Upper lobe of right lung (tissue), 1 donor: ENCODE measurements around the gene TIGD2. TPM values are rescaled to one million over a fixed set of nuclear protein-coding genes. Genes with fewer than 3 reads are reported as not detected.

Experiments used
- ATAC-seq: fragments of 200-7000 bp; cut with Tn5 transposase; one replicate; pipeline ENCODE4 v1.9.1; 2020; ENCODE audit warnings: mild to moderate bottlenecking, moderate library complexity
- DNase-seq: peaks from one replicate; pipeline ENCODE4 v3.0.0-alpha.2; 2020
- H3K27ac ChIP-seq: fragments of 200-600 bp; one replicate; pipeline ENCODE4 v1.8.0; 2022
- H3K27me3 ChIP-seq: fragments of 200-600 bp; one replicate; pipeline ENCODE4 v1.8.0; 2022; ENCODE audit warnings: mild to moderate bottlenecking
- H3K36me3 ChIP-seq: fragments of 200-600 bp; one replicate; pipeline ENCODE4 v1.8.0; 2022
- H3K4me1 ChIP-seq: fragments of 200-600 bp; one replicate; pipeline ENCODE4 v1.8.0; 2022
- H3K4me3 ChIP-seq: fragments of 200-600 bp; one replicate; pipeline ENCODE4 v1.8.0; 2022; ENCODE audit warnings: mild to moderate bottlenecking
- H3K9me3 ChIP-seq: fragments of 200-600 bp; one replicate; pipeline ENCODE4 v1.8.0; 2022
- CTCF ChIP-seq: fragments of 200-600 bp; IDR thresholded peaks from one replicate; pipeline ENCODE4 v1.8.0; 2022; ENCODE audit warnings: antibody characterized with exemption
- intact Hi-C: fragments of 100-400 bp; cut with DNase I; formaldehyde crosslinking; loops from one replicate; pipeline ENCODE4 v1.11.0; 2022
- total RNA-seq: library from RNA; stranded (reverse); fragmentation: NEBNext Ultra II Directional; extraction: Animal tissue kit (Norgen Biotek cat#: 25700); gene quantifications from one replicate; pipeline ENCODE4 v1.2.1, GENCODE V29; 2021
- donor health status: DM: no; HTN: yes; CAD: no; lungs with severe emphysema.

TIGD2 gene
- total RNA-seq, 1 donor from 2014 or later, result 5.1 TPM

GRCh38 chr4:89100853-89101252 lies 10.5 kb upstream of the TIGD2 start:
- no peak for TF ChIP-seq CTCF
- no peaks in the 10 kb centered on the region for H3K36me3 ChIP-seq
- ATAC-seq (no peak), DNase-seq (no peak)
- no peaks in the 10 kb centered on the region for H3K9me3 ChIP-seq
- intact Hi-C loops, result no loop called here
- no peaks in the 10 kb centered on the region for H3K27me3 ChIP-seq
- H3K4me3 ChIP-seq, result no peak overlapping the region
- H3K27ac ChIP-seq, result no peak overlapping the region
- no peaks in the 10 kb centered on the region for H3K4me1 ChIP-seq

- Histone ChIP-seq H3K4me1 (no peaks in the 10 kb centered on the region), H3K4me3 (no peak overlapping the region), H3K27ac (no peak overlapping the region), H3K27me3 (no peaks in the 10 kb centered on the region), H3K36me3 (no peaks in the 10 kb centered on the region), H3K9me3 (no peaks in the 10 kb centered on the region)
- no peak for ATAC-seq
- intact Hi-C loops, result no loop called here
- no peak for DNase-seq
- TF ChIP-seq CTCF, result no peak
These were observed 9.8 kb upstream of the TIGD2 start for GRCh38 chr4:89101256-89102161.

GRCh38 chr4:89105726-89106125 lies 5.6 kb upstream of the TIGD2 start:
- no peak for DNase-seq
- Histone ChIP-seq H3K4me3 (no peak overlapping the region), H3K4me1 (peaks cover 4% of the 10 kb centered on the region), H3K27ac (no peak overlapping the region), H3K27me3 (no peaks in the 10 kb centered on the region), H3K9me3 (no peaks in the 10 kb centered on the region), H3K36me3 (no peaks in the 10 kb centered on the region)
- no peak for TF ChIP-seq CTCF
- intact Hi-C loops, result no loop called here
- ATAC-seq, result no peak

- Histone ChIP-seq H3K27ac (no peak overlapping the region), H3K9me3 (no peaks in the 10 kb centered on the region), H3K4me3 (no peak overlapping the region), H3K36me3 (no peaks in the 10 kb centered on the region), H3K4me1 (peaks cover 13% of the 10 kb centered on the region), H3K27me3 (no peaks in the 10 kb centered on the region)
- DNase-seq (no peak), ATAC-seq (no peak)
- no peak for TF ChIP-seq CTCF
- intact Hi-C loops, result no loop called here
These were observed 3.2 kb upstream of the TIGD2 start for GRCh38 chr4:89108091-89108490.

- DNase-seq, result no peak
- no peak for TF ChIP-seq CTCF
- Histone ChIP-seq H3K27me3 (no peaks in the 10 kb centered on the region), H3K27ac (no peak overlapping the region), H3K4me1 (peaks cover 13% of the 10 kb centered on the region), H3K4me3 (peak overlapping the region; percentile 87), H3K9me3 (no peaks in the 10 kb centered on the region), H3K36me3 (no peaks in the 10 kb centered on the region)
- no peak for ATAC-seq
- intact Hi-C loops, result no loop called here
These were observed 1.3 kb upstream of the TIGD2 start for GRCh38 chr4:89109841-89110540.
